Effector CD4-positive, alpha-beta T cell (primary cell): ENCODE data around the gene FGFR4.

ENCODE experiments used
- DNase-seq: peaks from one replicate; pipeline ENCODE4 v3.0.0-alpha.2; 2020

Gene FGFR4

DNA sequence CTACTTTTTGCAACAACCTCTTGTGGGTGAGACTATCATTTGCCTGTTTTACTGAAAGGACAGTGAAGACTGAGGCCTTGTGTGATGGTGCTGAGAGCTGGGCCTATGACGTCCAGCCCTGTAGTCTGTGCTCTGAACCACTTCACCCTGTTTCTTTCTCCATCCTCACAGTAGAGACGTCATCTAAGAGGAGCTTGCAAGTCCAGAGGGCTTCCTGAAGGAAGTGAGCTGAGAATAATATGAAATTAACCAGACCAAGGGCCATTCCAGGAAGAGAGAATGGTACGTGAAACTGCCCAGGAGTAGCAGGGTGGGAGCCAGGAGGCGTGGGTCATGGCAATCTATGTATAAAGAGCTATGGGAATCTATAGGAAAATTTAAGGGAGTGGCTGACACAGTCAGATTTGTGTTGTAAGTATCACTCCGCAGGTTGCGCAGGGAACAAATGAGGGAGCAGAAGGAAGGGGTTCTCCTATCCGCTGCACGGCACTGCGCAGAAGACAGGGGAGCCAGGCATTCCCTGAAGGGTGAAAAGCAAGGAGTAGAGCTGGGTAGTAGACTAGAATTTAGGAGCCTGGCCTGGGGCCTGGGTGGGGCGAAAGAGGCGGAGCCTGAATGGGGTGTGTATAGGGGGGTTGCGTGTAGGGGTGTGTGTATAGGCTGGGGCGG, 596 bp upstream of the FGFR4 start:
- DNase-seq = no peak

DNA sequence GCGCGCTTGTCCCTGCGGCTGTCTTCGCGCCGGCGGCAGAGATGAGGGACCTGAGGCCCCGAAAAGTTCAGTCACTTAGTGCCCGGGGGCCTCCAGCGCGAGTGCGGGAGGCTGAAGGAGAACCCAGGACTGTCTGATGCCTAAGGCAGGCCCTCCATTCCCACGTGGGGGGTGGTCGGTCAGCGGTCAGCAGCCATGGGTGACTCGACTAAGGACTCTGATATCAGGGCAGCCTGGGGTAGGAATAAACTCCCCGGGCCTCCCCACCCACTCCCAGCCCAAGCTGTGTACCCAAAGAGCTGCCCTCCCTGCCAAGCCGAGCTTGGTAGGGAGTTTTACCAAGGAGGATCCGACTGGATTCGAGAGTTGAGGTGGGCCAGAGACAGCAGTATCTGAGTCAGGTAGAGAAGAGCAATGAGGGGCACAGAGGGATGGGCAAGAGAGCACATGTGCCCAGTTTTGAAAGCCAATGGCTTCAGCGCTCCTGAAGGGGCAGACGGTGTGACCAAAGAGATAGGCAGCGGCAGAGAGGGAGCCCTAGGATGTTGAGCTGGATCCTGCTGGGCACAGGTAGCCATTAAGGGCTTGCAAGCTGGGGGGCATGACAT, 787 bp downstream of the FGFR4 start:
- no peak for DNase-seq

DNA sequence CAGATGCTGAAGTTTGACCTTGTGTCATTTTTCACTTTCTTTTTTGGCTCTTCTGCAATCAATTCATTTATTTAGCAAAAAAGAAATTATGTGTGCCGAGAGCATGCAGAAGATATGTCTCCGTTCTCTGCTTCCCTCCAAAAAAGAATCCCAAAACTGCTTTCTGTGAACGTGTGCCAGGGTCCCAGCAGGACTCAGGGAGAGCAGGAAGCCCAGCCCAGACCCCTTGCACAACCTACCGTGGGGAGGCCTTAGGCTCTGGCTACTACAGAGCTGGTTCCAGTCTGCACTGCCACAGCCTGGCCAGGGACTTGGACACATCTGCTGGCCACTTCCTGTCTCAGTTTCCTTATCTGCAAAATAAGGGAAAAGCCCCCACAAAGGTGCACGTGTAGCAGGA, 2.4 kb downstream of the FGFR4 start:
- no peak for DNase-seq

DNA sequence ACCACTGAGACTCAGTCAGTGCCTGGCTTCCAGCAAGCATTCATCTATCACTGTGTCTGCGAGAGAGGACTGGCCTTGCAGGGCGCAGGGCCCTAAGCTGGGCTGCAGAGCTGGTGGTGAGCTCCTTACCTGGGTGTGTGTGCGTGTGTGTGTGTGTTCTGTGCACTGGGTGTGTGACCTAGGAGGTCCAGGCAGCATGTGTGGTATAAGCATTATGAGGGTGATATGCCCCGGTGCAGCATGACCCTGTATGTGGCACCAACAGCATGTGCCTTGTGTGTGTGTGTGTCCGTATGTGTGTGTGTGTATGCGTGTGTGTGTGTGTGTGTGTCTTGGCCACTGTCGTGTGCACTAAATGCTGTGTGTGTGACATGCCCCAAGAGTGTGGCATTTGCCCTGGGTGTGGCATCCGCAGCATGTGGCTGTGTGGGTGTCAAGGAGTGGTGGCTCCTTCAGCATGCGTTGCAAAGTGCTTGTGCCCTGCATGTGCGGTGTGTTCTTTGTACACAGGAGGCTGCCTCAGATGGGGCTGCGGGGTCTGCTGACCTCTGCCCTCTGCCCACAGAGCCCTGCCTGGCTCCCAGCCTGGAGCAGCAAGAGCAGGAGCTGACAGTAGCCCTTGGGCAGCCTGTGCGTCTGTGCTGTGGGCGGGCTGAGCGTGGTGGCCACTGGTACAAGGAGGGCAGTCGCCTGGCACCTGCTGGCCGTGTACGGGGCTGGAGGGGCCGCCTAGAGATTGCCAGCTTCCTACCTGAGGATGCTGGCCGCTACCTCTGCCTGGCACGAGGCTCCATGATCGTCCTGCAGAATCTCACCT, 3.3 kb downstream of the FGFR4 start:
- DNase-seq = no peak

DNA sequence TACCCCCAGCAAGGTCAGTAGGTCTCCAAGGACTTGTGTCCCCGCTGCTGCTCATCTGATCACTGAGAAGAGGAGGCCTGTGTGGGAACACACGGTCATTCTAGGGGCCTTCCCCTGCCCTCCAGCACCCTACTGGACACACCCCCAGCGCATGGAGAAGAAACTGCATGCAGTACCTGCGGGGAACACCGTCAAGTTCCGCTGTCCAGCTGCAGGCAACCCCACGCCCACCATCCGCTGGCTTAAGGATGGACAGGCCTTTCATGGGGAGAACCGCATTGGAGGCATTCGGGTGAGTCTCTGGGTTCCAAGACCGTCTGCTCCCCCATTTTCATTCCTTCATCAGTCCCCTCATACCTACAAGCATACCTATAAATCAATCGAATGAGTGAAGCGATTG, 4.1 kb downstream of the FGFR4 start:
- no peak for DNase-seq

DNA sequence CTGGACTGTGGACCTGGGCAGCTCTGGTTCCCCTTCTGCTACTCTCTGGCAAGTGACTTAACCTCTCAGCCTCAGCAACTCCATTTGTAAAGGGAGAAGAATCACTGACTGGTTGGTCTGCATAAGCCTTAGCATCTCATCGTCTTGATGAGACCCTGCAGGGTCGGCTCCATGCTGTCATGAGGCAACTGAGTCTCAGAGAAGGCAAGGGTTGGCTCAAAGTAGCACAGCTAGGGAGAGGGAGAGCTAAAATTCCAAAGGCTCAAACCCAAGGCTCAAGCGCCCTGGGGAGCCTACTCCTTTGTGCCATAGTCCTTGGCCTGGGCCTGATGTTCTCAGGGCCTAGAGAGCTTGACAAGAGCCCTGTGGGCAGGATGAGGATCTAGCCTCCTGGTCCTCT, 4.5 kb downstream of the FGFR4 start:
- no peak for DNase-seq

DNA sequence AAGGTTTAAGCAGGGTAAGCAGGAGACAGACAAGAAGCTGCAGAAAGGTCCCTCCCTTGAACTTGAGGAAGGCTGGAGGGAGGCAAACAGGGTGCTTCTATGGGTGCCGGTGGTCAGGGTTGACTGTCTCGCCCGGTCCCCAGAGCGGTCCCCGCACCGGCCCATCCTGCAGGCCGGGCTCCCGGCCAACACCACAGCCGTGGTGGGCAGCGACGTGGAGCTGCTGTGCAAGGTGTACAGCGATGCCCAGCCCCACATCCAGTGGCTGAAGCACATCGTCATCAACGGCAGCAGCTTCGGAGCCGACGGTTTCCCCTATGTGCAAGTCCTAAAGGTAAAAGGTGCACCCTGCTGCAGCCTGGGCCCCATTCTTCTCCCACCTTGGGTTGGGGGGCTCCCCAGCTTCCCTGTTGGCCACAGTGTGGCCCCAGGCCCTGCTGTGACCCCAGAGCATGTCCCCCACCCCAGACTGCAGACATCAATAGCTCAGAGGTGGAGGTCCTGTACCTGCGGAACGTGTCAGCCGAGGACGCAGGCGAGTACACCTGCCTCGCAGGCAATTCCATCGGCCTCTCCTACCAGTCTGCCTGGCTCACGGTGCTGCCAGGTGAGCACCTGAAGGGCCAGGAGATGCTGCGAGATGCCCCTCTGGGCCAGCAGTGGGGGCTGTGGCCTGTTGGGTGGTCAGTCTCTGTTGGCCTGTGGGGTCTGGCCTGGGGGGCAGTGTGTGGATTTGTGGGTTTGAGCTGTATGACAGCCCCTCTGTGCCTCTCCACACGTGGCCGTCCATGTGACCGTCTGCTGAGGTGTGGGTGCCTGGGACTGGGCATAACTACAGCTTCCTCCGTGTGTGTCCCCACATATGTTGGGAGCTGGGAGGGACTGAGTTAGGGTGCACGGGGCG, 5.7 kb downstream of the FGFR4 start:
- DNase-seq = no peak

DNA sequence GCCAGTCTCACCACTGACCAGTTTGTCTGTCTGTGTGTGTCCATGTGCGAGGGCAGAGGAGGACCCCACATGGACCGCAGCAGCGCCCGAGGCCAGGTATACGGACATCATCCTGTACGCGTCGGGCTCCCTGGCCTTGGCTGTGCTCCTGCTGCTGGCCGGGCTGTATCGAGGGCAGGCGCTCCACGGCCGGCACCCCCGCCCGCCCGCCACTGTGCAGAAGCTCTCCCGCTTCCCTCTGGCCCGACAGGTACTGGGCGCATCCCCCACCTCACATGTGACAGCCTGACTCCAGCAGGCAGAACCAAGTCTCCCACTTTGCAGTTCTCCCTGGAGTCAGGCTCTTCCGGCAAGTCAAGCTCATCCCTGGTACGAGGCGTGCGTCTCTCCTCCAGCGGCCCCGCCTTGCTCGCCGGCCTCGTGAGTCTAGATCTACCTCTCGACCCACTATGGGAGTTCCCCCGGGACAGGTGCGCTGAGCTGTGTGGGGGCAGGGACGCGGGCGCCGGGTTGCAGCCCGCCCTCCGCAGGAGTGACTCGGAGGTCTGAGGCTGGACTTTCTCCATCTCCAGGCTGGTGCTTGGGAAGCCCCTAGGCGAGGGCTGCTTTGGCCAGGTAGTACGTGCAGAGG, 6.5 kb downstream of the FGFR4 start:
- DNase-seq = no peak

DNA sequence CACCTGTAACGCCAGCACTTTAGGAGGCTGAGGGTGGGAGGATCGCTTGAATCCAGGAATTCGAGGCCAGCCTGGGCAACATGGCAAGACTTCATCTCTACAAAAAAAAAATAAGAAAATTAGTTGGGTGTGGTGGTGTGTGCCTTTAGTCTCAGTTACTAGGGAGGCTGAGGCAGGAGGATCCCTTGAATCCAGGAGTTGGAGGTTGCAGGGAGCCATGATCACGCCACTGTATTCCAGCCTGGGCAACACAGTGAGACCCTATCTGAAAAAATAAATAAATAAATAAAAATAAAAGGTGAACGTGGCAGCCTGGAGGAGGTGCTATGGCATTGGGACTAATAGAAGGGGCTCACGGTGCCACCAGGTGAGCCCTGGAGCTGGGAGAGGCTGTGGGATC, 7.1 kb downstream of the FGFR4 start:
- no peak for DNase-seq

DNA sequence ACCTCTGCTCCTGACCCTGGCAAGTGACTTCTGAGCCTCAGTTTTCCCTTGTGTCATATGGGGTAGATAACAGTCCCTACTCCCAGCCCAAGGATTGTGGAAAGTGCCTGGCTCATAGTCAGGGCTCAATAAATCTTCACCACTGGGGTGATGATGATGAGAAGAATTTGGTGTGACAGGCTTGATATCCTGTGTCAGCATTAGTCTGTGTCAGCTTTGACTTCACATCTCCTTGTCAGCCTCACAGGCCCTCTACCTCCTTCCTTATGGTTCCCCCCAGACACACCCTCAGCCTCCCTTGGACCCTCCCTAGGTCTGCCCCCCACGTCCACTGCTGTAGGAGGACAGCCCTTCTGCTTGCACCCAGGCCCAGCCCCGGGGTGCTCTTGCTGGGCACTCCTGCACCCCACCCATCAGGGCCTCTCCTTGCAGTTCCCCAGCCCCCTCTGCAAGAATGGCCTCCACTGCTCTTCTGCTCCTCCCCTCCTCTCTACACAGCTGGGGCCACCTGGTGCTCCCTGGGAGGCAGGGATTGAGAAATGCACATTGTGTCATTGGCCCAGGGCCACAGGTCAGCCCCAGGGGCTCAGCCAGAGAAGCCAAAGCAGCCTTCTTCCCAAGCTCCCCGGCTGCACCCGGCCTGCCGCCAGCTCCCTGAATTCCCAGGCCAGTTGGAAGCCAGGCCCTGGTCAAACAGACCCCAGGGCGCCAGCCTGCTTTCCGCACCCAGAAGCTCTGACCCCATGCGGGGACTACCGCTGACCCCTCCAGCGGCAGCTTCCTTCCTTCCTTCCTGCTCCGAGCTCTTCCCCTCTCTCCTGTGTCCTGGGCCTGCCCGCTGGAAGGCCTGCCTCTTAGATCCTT, 7.7 kb downstream of the FGFR4 start:
- DNase-seq = no peak

DNA sequence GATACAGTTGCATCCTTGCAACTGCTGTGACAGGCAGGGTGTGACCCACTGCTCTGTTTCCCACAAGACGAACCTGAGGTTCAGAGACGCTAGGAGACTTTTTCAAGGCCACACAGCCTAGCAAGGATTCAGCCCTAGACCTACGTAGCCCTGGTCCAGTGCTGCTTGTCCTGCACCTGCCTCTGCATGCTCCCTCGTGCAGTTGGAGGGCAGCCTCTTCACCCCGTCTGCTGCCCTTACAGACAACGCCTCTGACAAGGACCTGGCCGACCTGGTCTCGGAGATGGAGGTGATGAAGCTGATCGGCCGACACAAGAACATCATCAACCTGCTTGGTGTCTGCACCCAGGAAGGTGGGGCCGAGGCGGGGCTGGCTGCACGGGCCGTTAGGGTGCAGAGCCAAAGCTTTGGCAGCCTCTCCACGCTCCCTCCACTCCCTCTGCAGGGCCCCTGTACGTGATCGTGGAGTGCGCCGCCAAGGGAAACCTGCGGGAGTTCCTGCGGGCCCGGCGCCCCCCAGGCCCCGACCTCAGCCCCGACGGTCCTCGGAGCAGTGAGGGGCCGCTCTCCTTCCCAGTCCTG, 8.5 kb downstream of the FGFR4 start:
- DNase-seq = no peak

DNA sequence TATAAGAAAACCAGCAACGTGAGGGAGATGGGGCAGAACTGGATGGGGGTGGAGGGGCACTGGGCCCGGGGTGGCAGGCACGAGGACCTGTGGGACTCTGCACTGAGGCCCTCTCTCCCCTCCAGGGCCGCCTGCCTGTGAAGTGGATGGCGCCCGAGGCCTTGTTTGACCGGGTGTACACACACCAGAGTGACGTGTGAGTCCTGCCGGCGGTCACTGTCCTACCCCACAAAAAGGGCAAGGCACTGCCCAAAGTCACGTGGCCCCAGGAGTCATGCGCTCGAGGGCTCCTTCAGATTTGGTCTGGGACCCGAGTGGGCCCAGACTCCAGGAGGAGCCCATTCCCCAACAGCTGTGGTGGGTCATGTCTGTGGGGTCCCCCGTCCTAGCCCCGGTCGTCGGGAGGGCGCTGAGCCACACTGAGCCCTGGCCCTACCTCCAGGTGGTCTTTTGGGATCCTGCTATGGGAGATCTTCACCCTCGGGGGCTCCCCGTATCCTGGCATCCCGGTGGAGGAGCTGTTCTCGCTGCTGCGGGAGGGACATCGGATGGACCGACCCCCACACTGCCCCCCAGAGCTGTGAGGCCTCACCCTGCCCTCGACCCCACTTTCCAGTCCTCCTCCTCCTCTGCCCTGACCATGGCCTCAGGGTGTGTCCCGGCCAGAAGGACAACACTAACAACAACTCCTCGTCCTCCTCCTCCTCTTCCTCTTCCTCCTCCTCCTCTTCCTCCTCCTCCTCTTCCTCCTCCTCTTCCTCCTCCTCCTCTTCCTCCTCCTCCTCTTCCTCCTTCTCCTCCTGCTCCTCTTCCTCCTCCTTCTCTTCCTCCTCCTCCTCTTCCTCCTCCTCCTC, 9.7 kb downstream of the FGFR4 start:
- no peak for DNase-seq

DNA sequence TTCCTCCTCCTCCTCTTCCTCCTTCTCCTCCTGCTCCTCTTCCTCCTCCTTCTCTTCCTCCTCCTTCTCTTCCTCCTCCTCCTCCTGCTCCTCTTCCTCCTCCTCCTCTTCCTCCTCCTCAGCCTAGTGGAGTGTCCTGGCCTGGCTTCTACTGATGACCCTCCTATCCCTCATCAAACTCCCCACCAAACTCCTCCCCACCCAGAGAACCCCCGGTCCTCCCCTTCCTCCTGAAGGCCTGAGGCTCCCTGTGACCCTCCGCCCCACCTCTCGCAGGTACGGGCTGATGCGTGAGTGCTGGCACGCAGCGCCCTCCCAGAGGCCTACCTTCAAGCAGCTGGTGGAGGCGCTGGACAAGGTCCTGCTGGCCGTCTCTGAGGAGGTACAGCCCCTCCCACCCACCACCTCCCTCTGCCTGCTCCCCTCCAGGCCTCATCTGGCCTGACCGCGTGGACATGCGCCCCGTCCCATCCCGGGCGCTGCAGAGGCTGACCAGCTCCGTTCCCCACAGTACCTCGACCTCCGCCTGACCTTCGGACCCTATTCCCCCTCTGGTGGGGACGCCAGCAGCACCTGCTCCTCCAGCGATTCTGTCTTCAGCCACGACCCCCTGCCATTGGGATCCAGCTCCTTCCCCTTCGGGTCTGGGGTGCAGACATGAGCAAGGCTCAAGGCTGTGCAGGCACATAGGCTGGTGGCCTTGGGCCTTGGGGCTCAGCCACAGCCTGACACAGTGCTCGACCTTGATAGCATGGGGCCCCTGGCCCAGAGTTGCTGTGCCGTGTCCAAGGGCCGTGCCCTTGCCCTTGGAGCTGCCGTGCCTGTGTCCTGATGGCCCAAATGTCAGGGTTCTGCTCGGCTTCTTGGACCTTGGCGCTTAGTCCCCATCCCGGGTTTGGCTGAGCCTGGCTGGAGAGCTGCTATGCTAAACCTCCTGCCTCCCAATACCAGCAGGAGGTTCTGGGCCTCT, 10.6 kb downstream of the FGFR4 start:
- DNase-seq = no peak

DNA sequence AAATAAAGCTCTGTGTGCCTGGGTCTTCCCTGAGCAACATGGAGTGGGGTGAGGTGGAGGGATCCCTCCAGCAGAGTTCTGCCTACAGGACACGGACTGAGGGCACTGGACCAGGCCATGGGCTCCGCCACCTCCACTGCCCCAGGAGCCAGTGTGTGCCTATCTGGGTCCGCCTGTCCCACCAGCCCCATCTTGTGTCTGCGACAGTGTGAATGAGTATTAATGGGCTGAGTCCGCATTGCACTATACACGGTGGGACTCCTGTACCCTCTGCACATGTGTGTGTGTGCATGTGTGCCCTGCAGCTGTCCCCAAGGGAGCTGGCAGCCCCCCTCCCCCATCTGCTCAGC, 11.4 kb downstream of the FGFR4 start:
- no peak for DNase-seq

DNA sequence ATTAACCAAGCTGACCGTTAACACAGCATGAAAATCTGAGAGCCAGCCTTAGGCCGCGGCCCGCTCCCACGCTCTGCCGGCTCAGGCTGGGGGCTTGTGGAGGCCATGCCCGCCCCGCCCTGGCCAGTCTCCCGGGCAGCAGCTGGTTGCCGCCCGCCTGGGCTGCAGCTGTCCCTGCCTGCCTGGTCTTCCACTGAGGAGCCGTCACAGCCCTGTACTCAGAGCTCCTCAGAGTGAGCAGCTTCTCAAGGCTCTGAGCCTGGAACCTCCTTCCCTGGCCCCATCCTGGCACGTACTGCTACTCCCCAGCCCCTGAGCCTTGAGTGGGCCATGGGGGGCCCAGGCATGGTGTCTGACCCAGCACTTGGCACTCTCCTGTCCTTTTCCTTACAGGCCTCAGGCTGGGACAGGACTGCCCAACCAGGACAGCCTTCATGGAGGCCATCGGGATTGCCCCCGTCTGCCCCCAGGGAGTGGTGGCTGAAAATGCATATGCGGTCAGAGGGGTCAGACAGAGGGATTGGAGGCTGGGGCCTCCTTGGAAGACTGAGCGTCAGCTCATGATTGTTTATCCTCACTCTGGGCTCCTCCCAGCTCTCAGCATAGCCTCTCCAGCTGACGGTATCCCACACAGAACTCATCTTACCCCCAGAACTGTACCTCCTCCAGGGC, 11.9 kb downstream of the FGFR4 start:
- DNase-seq = no peak

DNA sequence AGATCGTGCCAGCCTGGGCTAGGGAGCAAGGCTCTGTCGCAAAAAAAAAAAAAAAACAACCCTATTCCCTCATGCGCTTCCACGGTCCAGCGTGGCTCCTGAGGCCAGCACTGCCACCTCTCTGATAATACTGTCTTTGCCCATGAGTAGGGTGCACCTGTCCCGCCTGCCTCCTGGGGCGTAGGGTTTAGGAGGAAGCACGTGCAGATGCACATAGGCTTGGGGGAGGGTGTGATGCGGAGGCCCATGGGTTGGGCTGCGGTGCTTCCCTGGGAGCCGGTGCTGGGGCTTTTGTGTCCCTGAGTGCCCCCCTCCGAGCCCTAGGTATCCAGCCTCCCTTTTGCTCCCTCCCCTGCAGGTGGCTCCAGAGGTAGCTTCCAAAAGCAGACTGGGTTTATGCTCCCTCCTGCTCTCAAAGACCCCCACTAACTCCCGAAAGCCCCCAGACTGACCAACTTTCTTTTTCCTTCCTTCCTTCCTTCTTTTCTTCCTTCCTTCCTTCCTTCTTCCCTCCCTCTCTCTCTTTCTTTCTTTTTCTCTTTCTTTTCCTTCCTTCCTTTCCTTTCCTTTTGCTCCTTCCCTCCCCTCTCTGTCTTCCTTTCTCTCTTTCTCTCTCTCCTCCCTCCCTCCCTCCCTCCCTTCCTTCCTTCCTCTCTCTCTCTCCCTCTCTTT, 12.8 kb downstream of the FGFR4 start:
- no peak for DNase-seq

DNA sequence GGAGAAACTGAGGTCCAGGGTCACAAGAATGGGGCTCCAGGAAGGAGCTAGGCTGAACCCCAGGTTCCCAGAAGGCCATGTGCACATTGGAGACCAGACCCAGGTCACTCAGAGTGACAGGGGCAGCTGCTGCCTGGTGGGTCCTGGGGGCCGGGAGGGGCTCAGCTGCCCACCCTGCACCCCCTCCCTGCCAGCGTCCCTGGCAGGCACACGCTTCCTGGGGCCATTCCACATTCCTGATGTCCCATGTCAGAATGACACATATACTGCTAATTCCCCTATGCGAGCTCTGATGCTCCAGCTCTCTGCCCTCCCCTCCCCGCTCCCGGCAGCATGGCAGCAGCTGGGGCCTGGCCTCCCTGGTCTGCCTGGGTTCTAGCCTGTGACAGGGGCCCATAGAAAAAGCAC, 14.0 kb downstream of the FGFR4 start:
- no peak for DNase-seq
